HCT116 (cell line): ENCODE results near the gene PRRC2A. TPM values are rescaled to one million over a fixed set of nuclear protein-coding genes. Genes with fewer than 3 reads are reported as not detected.

Source experiments
- ATAC-seq: fragments of 200-7000 bp; cut with Tn5 transposase; 2 replicates; pipeline ENCODE4 v1.9.1; 2020; ENCODE audit warnings: mild to moderate bottlenecking, moderate library complexity
- BruUV-seq: library from RNA; stranded (reverse); fragments of 400-500 nt; replicated peaks from 2 replicates; lab custom pipeline; 2021; lab: Mats Ljungman, UMichigan
- CTCF ChIA-PET: fragments of 300-600 bp; sonication (Branson Sonifier 250); formaldehyde crosslinking; loops from one replicate; lab custom pipeline; 2021; ENCODE audit warnings: antibody characterized with exemption; lab: Charles Lee
- POLR2A ChIA-PET: fragments of 300-600, 350-600 bp; sonication (Branson Sonifier 250); formaldehyde crosslinking; loops from one replicate; lab custom pipeline; 2021; ENCODE audit warnings: antibody characterized with exemption; lab: Charles Lee
- RAD21 ChIA-PET, 2 experiments: fragments of 300-600 bp; sonication (Branson Sonifier 250); formaldehyde crosslinking; loops; one replicate each; lab custom pipeline; 2023; ENCODE audit warnings: low total read pairs in 2 of 2; ENCODE audit not compliant: uncharacterized antibody in 2 of 2, unreplicated experiment in 2 of 2, low non-redundant PET in 1 of 2; lab: Charles Lee
- DNase-seq: peaks from one replicate; pipeline ENCODE4 v3.0.0-alpha.2; 2010; ENCODE audit warnings: low read depth, low spot score
- H2AFZ ChIP-seq: fragments of 200-600 bp; shearing (Covaris generic), sonication (generic); 2 replicates; pipeline ENCODE4 v1.6.1; 2017; ENCODE audit warnings: low read depth, mixed run types, mixed read lengths, antibody characterized with exemption, low read length; ENCODE audit not compliant: poor library complexity, severe bottlenecking
- H3K27ac ChIP-seq: 2 replicates; pipeline ENCODE4 v1.5.1; 2012; ENCODE audit warnings: low read depth, low read length
- H3K27me3 ChIP-seq: fragments of 200-600 bp; sonication (generic); 2 replicates; pipeline ENCODE4 v1.6.1; 2016; ENCODE audit warnings: mixed run types, low read length, mixed read lengths; ENCODE audit not compliant: insufficient read depth
- H3K36me3 ChIP-seq, 2 experiments: fragments of 200-500 bp in 1 of 2; fragments of 200-600 bp in 1 of 2; sonication (Bioruptor generic) in 1 of 2; sonication (generic) in 1 of 2; 2 replicates each; pipeline versions ENCODE4 v1.5.1 to v1.6.1; 2014 to 2016; ENCODE audit warnings: low read length in 2 of 2, inconsistent platforms in 1 of 2, mixed read lengths in 1 of 2, mixed run types in 1 of 2; ENCODE audit not compliant: insufficient read depth in 2 of 2, control insufficient read depth in 1 of 2
- H3K4me1 ChIP-seq, 2 experiments: fragments of 200-600 bp in 1 of 2; sonication (generic) in 1 of 2; 2 replicates each; pipeline versions ENCODE4 v1.5.1 to v1.6.1; 2012 to 2017; ENCODE audit warnings: low read length in 2 of 2, inconsistent platforms in 1 of 2, mild to moderate bottlenecking in 1 of 2, mixed read lengths in 1 of 2, mixed run types in 1 of 2, moderate library complexity in 1 of 2; ENCODE audit not compliant: insufficient read depth in 2 of 2, control insufficient read depth in 1 of 2
- H3K4me2 ChIP-seq: fragments of 200-600 bp; sonication (generic); 2 replicates; pipeline ENCODE4 v1.6.1; 2017; ENCODE audit warnings: mixed run types, low read length, mixed read lengths
- H3K4me3 ChIP-seq, 2 experiments: fragments of 200-600 bp in 1 of 2; sonication (generic) in 1 of 2; replicated peaks in 1 of 2; 2 replicates each; pipeline ENCODE4 v1.5.1; 2011 to 2016; ENCODE audit warnings: low read length in 2 of 2, control low read depth in 1 of 2, low read depth in 1 of 2, mild to moderate bottlenecking in 1 of 2, mixed read lengths in 1 of 2, mixed run types in 1 of 2
- H3K79me2 ChIP-seq: fragments of 200-600 bp; sonication (generic); 2 replicates; pipeline ENCODE4 v1.6.1; 2017; ENCODE audit warnings: mild to moderate bottlenecking, mixed run types, low read length, moderate library complexity, mixed read lengths; ENCODE audit not compliant: insufficient read depth
- H3K9ac ChIP-seq: fragments of 200-600 bp; sonication (generic); 2 replicates; pipeline ENCODE4 v1.6.1; 2016; ENCODE audit warnings: low read length, mixed read lengths
- H3K9me2 ChIP-seq: fragments of 200-600 bp; sonication (generic), shearing (Covaris generic); 2 replicates; pipeline ENCODE4 v1.6.1; 2017; ENCODE audit warnings: mixed run types, mild to moderate bottlenecking, moderate library complexity; ENCODE audit not compliant: insufficient read depth
- H3K9me3 ChIP-seq, 2 experiments: fragments of 200-500 bp in 1 of 2; fragments of 200-600 bp in 1 of 2; sonication (Bioruptor generic) in 1 of 2; sonication (generic) in 1 of 2; 2 replicates each; pipeline ENCODE4 v1.6.1; 2014 to 2017; ENCODE audit warnings: low read length in 2 of 2, mixed read lengths in 2 of 2, inconsistent platforms in 1 of 2, low read depth in 1 of 2, mild to moderate bottlenecking in 1 of 2, mixed run types in 1 of 2, moderate library complexity in 1 of 2; ENCODE audit not compliant: control insufficient read depth in 1 of 2, insufficient read depth in 1 of 2
- H4K20me1 ChIP-seq: fragments of 200-600 bp; sonication (generic), shearing (Covaris generic); 2 replicates; pipeline ENCODE4 v1.6.1; 2017; ENCODE audit warnings: mixed run types, mild to moderate bottlenecking, moderate library complexity; ENCODE audit not compliant: insufficient read depth
- CEBPB ChIP-seq: IDR thresholded peaks from 2 replicates; pipeline ENCODE4 v1.6.1; 2012; ENCODE audit warnings: low read depth
- EGR1 ChIP-seq: IDR thresholded peaks from 2 replicates; pipeline ENCODE4 v1.6.1; 2012; ENCODE audit warnings: low read depth
- ELF1 ChIP-seq: IDR thresholded peaks from 2 replicates; pipeline ENCODE4 v1.6.1; 2012; ENCODE audit warnings: low read depth, borderline replicate concordance
- EZH2 ChIP-seq: fragments of 200-600 bp; sonication (generic); IDR thresholded peaks from 2 replicates; pipeline ENCODE4 v1.6.1; 2017; ENCODE audit warnings: antibody characterized with exemption, mixed run types
- FOSL1 ChIP-seq: IDR thresholded peaks from 2 replicates; pipeline ENCODE4 v1.6.1; 2012; ENCODE audit warnings: low read depth
- JUND ChIP-seq: IDR thresholded peaks from 2 replicates; pipeline ENCODE4 v1.6.1; 2012
- MAX ChIP-seq: IDR thresholded peaks from 2 replicates; pipeline ENCODE4 v1.6.1; 2012
- POLR2A ChIP-seq: IDR thresholded peaks from 2 replicates; pipeline ENCODE4 v1.7.0; 2011; ENCODE audit warnings: borderline replicate concordance; ENCODE audit not compliant: insufficient read depth, insufficient read length; ENCODE audit errors: extremely low read depth
- POLR2AphosphoS5 ChIP-seq: IDR thresholded peaks from 2 replicates; pipeline ENCODE4 v1.6.1; 2011; ENCODE audit warnings: mild to moderate bottlenecking, low read depth, low read length, moderate library complexity
- RAD21 ChIP-seq: IDR thresholded peaks from 2 replicates; pipeline ENCODE4 v1.6.1; 2012; ENCODE audit warnings: low read depth, mild to moderate bottlenecking
- SIN3A ChIP-seq: IDR thresholded peaks from 2 replicates; pipeline ENCODE4 v1.6.1; 2012; ENCODE audit warnings: low read depth
- SRF ChIP-seq: IDR thresholded peaks from 2 replicates; pipeline ENCODE4 v1.6.1; 2012; ENCODE audit warnings: low read depth
- TCF7L2 ChIP-seq: IDR thresholded peaks from 2 replicates; pipeline ENCODE4 v1.7.0; 2011; ENCODE audit warnings: borderline replicate concordance, inconsistent platforms; ENCODE audit not compliant: insufficient read depth, insufficient read length; ENCODE audit errors: extremely low read depth
- YY1 ChIP-seq: IDR thresholded peaks from 2 replicates; pipeline ENCODE4 v1.6.1; 2011; ENCODE audit warnings: low read length, low read depth, moderate library complexity, mild to moderate bottlenecking; ENCODE audit not compliant: insufficient replicate concordance; ENCODE audit errors: extremely low read depth
- ZBTB33 ChIP-seq: IDR thresholded peaks from 2 replicates; pipeline ENCODE4 v1.6.1; 2011; ENCODE audit warnings: mild to moderate bottlenecking, low read length, moderate library complexity; ENCODE audit not compliant: insufficient replicate concordance; ENCODE audit errors: extremely low read depth
- ZFX ChIP-seq: fragments of 450-650 bp; IDR thresholded peaks from 2 replicates; pipeline ENCODE4 v1.6.1; 2017
- ZNF274 ChIP-seq: fragments of 200-500 bp; sonication (Bioruptor generic); IDR thresholded peaks from 2 replicates; pipeline ENCODE4 v1.6.1; 2014; ENCODE audit warnings: mild to moderate bottlenecking, low read depth, low read length, inconsistent platforms
- intact Hi-C: fragments of 100-400 bp; cut with micrococcal nuclease; formaldehyde crosslinking; loops from 2 replicates; pipeline ENCODE4 v1.10.0; 2022
- total RNA-seq: library from RNA; stranded (reverse); gene quantifications from one replicate; pipeline ENCODE4 v1.2.1, GENCODE V29; 2021; ENCODE audit not compliant: unreplicated experiment
- TF ChIP-seq, protein P1 (sequence below), 3 experiments: fragments of 200-600 bp in 1 of 3; sonication (generic) in 1 of 3; IDR thresholded peaks in 2 of 3; conservative IDR thresholded peaks in 1 of 3; 2 replicates each; pipeline ENCODE4 v1.5.1; 2012 to 2017; ENCODE audit warnings: low read depth in 2 of 3, low read length in 2 of 3, antibody characterized with exemption in 1 of 3, borderline replicate concordance in 1 of 3, control low read depth in 1 of 3, mild to moderate bottlenecking in 1 of 3, mixed read lengths in 1 of 3, mixed run types in 1 of 3, moderate library complexity in 1 of 3; ENCODE audit not compliant: insufficient read depth in 1 of 3

PRRC2A gene
- total RNA-seq, 1 experiment from 2014 or later: 250 TPM

- Histone ChIP-seq H4K20me1 (no peaks in the 10 kb centered on the region), H3K4me2 (no peak overlapping the region), H3K9ac (no peak overlapping the region), H3K4me3 (no peak overlapping the region), H3K4me1 (no peaks in the 10 kb centered on the region), H3K79me2 (peaks cover 12% of the 10 kb centered on the region; the same call in 1 of the 2 replicates), H3K27ac (no peak overlapping the region), H2AFZ (no peak overlapping the region), H3K9me2 (no peaks in the 10 kb centered on the region), H3K9me3 (no peaks in the 10 kb centered on the region), H3K36me3 (peaks cover 50 to 56% of the 10 kb centered on the region in 2 experiments; a peak in 3 of 4 replicates), H3K27me3 (no peaks in the 10 kb centered on the region)
- no peak for ATAC-seq
- no peak for DNase-seq
- RAD21 ChIA-PET: interaction anchor here in 1 of 2 experiments (0.7 kb wide), 1 partner anchor 41 kb away, joined by 12 read pairs; no protein-coding TSS in a partner anchor
- intact Hi-C loops: no loop called here
- TF ChIP-seq RAD21 (no peak), POLR2A (no peak), ZBTB33 (no peak), EZH2 (no peak), POLR2AphosphoS5 (no peak), ZFX (no peak), MAX (no peak), SRF (no peak), TCF7L2 (no peak), SIN3A (no peak), CEBPB (no peak), EGR1 (no peak), FOSL1 (no peak), ELF1 (no peak), JUND (no peak), YY1 (no peak), ZNF274 (no peak)
- TF ChIP-seq, protein P1, sequence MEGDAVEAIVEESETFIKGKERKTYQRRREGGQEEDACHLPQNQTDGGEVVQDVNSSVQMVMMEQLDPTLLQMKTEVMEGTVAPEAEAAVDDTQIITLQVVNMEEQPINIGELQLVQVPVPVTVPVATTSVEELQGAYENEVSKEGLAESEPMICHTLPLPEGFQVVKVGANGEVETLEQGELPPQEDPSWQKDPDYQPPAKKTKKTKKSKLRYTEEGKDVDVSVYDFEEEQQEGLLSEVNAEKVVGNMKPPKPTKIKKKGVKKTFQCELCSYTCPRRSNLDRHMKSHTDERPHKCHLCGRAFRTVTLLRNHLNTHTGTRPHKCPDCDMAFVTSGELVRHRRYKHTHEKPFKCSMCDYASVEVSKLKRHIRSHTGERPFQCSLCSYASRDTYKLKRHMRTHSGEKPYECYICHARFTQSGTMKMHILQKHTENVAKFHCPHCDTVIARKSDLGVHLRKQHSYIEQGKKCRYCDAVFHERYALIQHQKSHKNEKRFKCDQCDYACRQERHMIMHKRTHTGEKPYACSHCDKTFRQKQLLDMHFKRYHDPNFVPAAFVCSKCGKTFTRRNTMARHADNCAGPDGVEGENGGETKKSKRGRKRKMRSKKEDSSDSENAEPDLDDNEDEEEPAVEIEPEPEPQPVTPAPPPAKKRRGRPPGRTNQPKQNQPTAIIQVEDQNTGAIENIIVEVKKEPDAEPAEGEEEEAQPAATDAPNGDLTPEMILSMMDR (IDR thresholded peaks at IDR 0.05 in 2 of 3, conservative IDR thresholded peaks at IDR 0.05 in 1 of 3; ENCODE audit: borderline replicate concordance in 1 of 3, insufficient read depth in 1 of 3, low read depth in 2 of 3, low read length in 2 of 3): no peak
- CTCF ChIA-PET: no interaction called here
- no TSS peak for BruUV-seq
- POLR2A ChIA-PET: no interaction called here
Measured at GRCh38 chr6:31642798-31643570, 22.5 kb downstream of the PRRC2A start.
